SK-N-SH treated with all-trans-retinoic acid at 6 μM for 48 hours (cell line): ENCODE measurements around the gene POU6F2.

Experiments used
- ATAC-seq: fragments of 200-7000 bp; cut with Tn5 transposase; 3 replicates; pipeline ENCODE4 v1.9.1; 2020; ENCODE audit warnings: mild to moderate bottlenecking, moderate library complexity
- ARNTL ChIP-seq: fragments of 450-650 bp; formaldehyde crosslinking; IDR thresholded peaks from 2 replicates; pipeline ENCODE4 v1.5.0; 2020; ENCODE audit warnings: low read depth, mild to moderate bottlenecking, moderate library complexity, borderline replicate concordance
- BACH2 ChIP-seq: fragments of 250-450 bp; sonication (Bioruptor Pico); IDR thresholded peaks from 2 replicates; pipeline ENCODE4 v1.9.0; 2021; ENCODE audit warnings: mild to moderate bottlenecking, borderline replicate concordance
- CREB5 ChIP-seq: fragments of 250-450 bp; sonication (Bioruptor Pico); IDR thresholded peaks from 2 replicates; pipeline ENCODE4 v1.5.1; 2020; ENCODE audit warnings: low read depth, mild to moderate bottlenecking, moderate library complexity
- CSDC2 ChIP-seq: fragments of 250-450 bp; sonication (Bioruptor Pico); IDR thresholded peaks from 2 replicates; pipeline ENCODE4 v1.5.0; 2020; ENCODE audit warnings: mild to moderate bottlenecking, moderate library complexity
- CSRNP3 ChIP-seq: fragments of 250-450 bp; sonication (Bioruptor Pico); IDR thresholded peaks from 2 replicates; pipeline ENCODE4 v1.5.1; 2021; ENCODE audit warnings: mild to moderate bottlenecking, moderate library complexity
- ESRRG ChIP-seq: fragments of 250-450 bp; sonication (Bioruptor Pico); IDR thresholded peaks from 2 replicates; pipeline ENCODE4 v1.6.1; 2021; ENCODE audit warnings: mild to moderate bottlenecking
- GLIS3 ChIP-seq: fragments of 250-450 bp; sonication (Bioruptor Pico); IDR thresholded peaks from 2 replicates; pipeline ENCODE4 v1.5.0; 2020; ENCODE audit warnings: mild to moderate bottlenecking, moderate library complexity
- OSR1 ChIP-seq: fragments of 250-450 bp; sonication (Bioruptor Pico); IDR thresholded peaks from 2 replicates; pipeline ENCODE4 v1.8.0; 2022; ENCODE audit warnings: moderate library complexity, mild to moderate bottlenecking, inconsistent platforms
- PATZ1 ChIP-seq: fragments of 250-450 bp; sonication (Bioruptor Pico); IDR thresholded peaks from 2 replicates; pipeline ENCODE4 v1.8.0; 2020; ENCODE audit warnings: mild to moderate bottlenecking, moderate library complexity, borderline replicate concordance
- POU6F1 ChIP-seq: fragments of 250-450 bp; sonication (Bioruptor Pico); IDR thresholded peaks from 2 replicates; pipeline ENCODE4 v1.8.0; 2021; ENCODE audit warnings: low read depth, mild to moderate bottlenecking, moderate library complexity, borderline replicate concordance
- PPARA ChIP-seq: fragments of 250-450 bp; sonication (Bioruptor Pico); IDR thresholded peaks from 2 replicates; pipeline ENCODE4 v1.5.0; 2020; ENCODE audit warnings: mild to moderate bottlenecking, borderline replicate concordance
- RARB ChIP-seq: fragments of 250-450 bp; sonication (Bioruptor Pico); IDR thresholded peaks from 2 replicates; pipeline ENCODE4 v1.8.0; 2021; ENCODE audit warnings: mild to moderate bottlenecking, moderate library complexity
- SNAI2 ChIP-seq: fragments of 250-450 bp; sonication (Bioruptor Pico); IDR thresholded peaks from 2 replicates; pipeline ENCODE4 v1.5.0; 2020; ENCODE audit warnings: mild to moderate bottlenecking, moderate library complexity
- TCF4 ChIP-seq: fragments of 250-450 bp; sonication (Bioruptor Pico); IDR thresholded peaks from 2 replicates; pipeline ENCODE4 v1.8.0; 2021; ENCODE audit warnings: mild to moderate bottlenecking, moderate library complexity, borderline replicate concordance
- TOX ChIP-seq: fragments of 250-450 bp; sonication (Bioruptor Pico); IDR thresholded peaks from 2 replicates; pipeline ENCODE4 v1.8.0; 2021; ENCODE audit warnings: mild to moderate bottlenecking, moderate library complexity, borderline replicate concordance
- TSHZ2 ChIP-seq: fragments of 250-450 bp; sonication (Bioruptor Pico); IDR thresholded peaks from 2 replicates; pipeline ENCODE4 v1.5.0; 2020; ENCODE audit warnings: mild to moderate bottlenecking, moderate library complexity
- ZC3H10 ChIP-seq: fragments of 250-450 bp; sonication (Bioruptor Pico); IDR thresholded peaks from 2 replicates; pipeline ENCODE4 v1.5.1; 2021; ENCODE audit warnings: mild to moderate bottlenecking, moderate library complexity
- ZFP3 ChIP-seq: fragments of 250-450 bp; sonication (Bioruptor Pico); IDR thresholded peaks from 2 replicates; pipeline ENCODE4 v1.5.0; 2020; ENCODE audit warnings: mild to moderate bottlenecking, moderate library complexity
- ZFP30 ChIP-seq: fragments of 450-650 bp; formaldehyde crosslinking; IDR thresholded peaks from 2 replicates; pipeline ENCODE4 v1.5.0; 2022; ENCODE audit warnings: mild to moderate bottlenecking, moderate library complexity
- ZNF565 ChIP-seq: fragments of 450-650 bp; formaldehyde crosslinking; conservative IDR thresholded peaks from 2 replicates; pipeline ENCODE4 v1.5.0; 2020; ENCODE audit warnings: low read depth, mild to moderate bottlenecking, moderate library complexity
- ZNF70 ChIP-seq: fragments of 450-650 bp; formaldehyde crosslinking; IDR thresholded peaks from 2 replicates; pipeline ENCODE4 v1.5.0; 2020; ENCODE audit warnings: mild to moderate bottlenecking, moderate library complexity
- ZNF8 ChIP-seq: fragments of 450-650 bp; formaldehyde crosslinking; IDR thresholded peaks from 2 replicates; pipeline ENCODE4 v1.5.0; 2020; ENCODE audit warnings: mild to moderate bottlenecking, moderate library complexity

The POU6F2 gene

GRCh38 chr7:39332142-39332541, 354.4 kb downstream of the POU6F2 start:
- ATAC-seq, result no peak
- TF ChIP-seq ARNTL (CRISPR knock-in tag) (no peak), ZFP30 (CRISPR knock-in tag) (no peak), RARB (no peak), POU6F1 (CRISPR knock-in tag) (no peak), ESRRG (CRISPR knock-in tag) (no peak), TSHZ2 (CRISPR knock-in tag) (no peak), CREB5 (CRISPR knock-in tag) (no peak), ZFP3 (CRISPR knock-in tag) (no peak), CSDC2 (CRISPR knock-in tag) (no peak), ZNF8 (CRISPR knock-in tag) (no peak), OSR1 (CRISPR knock-in tag) (no peak), SNAI2 (no peak), ZNF565 (CRISPR knock-in tag) (no peak), GLIS3 (CRISPR knock-in tag) (no peak), BACH2 (no peak), PATZ1 (no peak), TCF4 (no peak), CSRNP3 (CRISPR knock-in tag) (no peak), PPARA (CRISPR knock-in tag) (no peak), ZNF70 (CRISPR knock-in tag) (no peak)

- ATAC-seq, result no peak
- no peak for TF ChIP-seq CSRNP3 (CRISPR knock-in tag)
- no peak for TF ChIP-seq BACH2
- no peak for TF ChIP-seq ARNTL (CRISPR knock-in tag)
- no peak for TF ChIP-seq PPARA (CRISPR knock-in tag)
- no peak for TF ChIP-seq TOX (CRISPR knock-in tag)
- no peak for TF ChIP-seq CREB5 (CRISPR knock-in tag)
- TF ChIP-seq OSR1 (CRISPR knock-in tag), result no peak
- TF ChIP-seq ZNF565 (CRISPR knock-in tag), result no peak
- TF ChIP-seq ESRRG (CRISPR knock-in tag), result no peak
- no peak for TF ChIP-seq ZNF70 (CRISPR knock-in tag)
- no peak for TF ChIP-seq ZC3H10 (CRISPR knock-in tag)
Measured at GRCh38 chr7:39333701-39334100, 356.0 kb downstream of the POU6F2 start.
